NCI-H1417 (cell line): ENCODE measurements around the gene PEMT.
A peak's percentile ranks its signal among the peaks of the same experiment; 100 is the strongest.
"Not testable (repeated sequence)": the region's sequence is repeated elsewhere in the genome, so short reads cannot be mapped to it uniquely, and the experiment has no call there.

Experiments
- DNase-seq, 3 experiments: peaks; one replicate each; lab custom pipeline; 2025; lab: John Stamatoyannopoulos, UW

Gene PEMT

DNA sequence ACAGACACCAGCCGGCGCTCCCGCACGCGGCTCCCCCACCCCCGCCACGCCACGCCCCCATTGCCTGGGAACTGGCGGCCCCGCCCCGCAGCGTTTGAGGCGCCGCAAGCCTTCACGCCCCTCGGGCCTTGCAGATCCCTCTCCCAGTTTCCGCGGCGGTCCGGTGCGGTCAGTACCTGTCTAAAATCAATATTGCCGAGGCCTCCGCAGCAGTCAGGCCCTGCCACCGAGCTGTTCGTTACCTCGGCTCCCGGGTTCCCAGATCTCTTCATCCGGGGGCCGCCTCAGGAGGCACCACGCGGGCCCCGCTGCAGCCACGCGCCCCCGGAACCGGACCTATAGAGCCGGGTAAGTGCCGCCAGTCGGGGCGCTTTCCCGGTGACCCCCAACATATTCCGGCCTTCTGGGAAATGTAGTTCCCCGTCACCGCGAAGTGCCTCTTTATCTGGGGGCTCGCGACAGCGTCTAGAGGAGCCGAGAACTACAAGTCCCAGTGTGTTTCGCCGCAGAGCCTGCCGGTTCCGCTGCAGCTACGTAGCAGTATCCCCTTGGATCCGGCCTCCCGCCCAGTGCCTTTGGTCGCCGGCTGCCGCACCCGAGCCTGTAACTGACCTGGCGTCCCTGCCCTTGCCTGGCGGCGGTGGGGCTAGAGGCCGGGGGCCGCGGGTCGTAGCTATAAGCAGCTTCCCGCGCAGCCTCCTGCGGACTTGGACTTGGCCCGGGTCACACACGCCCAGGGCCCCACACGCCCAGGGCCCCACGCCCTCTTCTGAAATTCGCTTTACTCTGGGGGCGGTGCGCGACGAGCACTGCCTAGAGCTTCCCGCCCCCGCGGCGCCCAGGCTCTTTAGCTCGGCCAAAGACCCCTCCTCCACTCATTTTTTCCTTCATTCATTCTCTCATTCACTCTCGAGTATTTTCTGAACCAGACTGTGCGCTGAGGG is at the start of gene PEMT:
PEMT (minus strand) TSS at position 354 of the 944 bp plus-strand sequence; CDS start at position 272, 82 bp downstream.
- DNase-seq, result peak; percentile 89 to 97 (median 92)

DNA sequence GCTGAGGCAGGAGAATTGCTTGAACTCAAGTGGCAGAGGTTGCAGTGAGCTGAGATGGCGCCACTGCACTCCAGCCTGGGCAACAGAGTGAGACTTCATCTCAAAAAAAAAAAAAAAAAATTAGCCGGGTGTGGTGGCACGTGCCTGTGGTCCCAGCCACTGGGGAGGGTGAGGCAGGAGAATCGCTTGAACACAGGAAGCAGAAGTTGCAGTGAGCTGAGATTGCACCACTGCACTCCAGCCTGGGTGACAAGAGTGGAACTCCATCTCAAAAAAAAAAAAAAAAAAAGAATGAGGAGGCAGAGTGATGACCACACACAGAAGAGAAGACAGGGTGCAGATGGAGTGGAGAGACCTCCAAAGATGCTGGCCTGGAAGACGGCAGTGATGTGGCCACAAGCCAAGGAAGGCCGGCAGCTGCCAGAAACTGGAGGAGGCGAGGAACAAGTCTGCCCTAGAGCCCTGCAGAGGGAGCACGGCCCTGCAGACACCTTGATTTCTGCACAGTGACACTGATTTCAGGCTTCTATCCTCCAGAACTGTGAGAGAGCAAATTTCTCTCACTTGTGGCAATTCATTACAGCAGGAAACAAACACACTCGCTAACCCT is 48.3 kb upstream of the PEMT start:
- not testable (repeated sequence) for DNase-seq

GRCh38 chr17:17638467-17638866 is 47.0 kb upstream of the PEMT start:
- DNase-seq, result no peak

- no peak for DNase-seq
Observed at GRCh38 chr17:17636272-17636885, 44.9 kb upstream of the PEMT start.

GRCh38 chr17:17635537-17636271 is 44.2 kb upstream of the PEMT start:
- DNase-seq, result not testable (repeated sequence)

- DNase-seq, result no peak
Observed at GRCh38 chr17:17635126-17635525, 43.6 kb upstream of the PEMT start.

GRCh38 chr17:17633310-17633709 is 41.8 kb upstream of the PEMT start:
- no peak for DNase-seq

GRCh38 chr17:17632690-17633089 is 41.2 kb upstream of the PEMT start:
- not testable (repeated sequence) for DNase-seq

GRCh38 chr17:17628388-17629008 is 37.0 kb upstream of the PEMT start:
- peak in 1 of 3 experiments; percentile 45 for DNase-seq

- DNase-seq, result no peak
Observed at GRCh38 chr17:17626840-17627239, 35.3 kb upstream of the PEMT start.

- peak in 2 of 3 experiments; percentile 65 to 83 for DNase-seq
Observed at GRCh38 chr17:17626151-17626805, 34.8 kb upstream of the PEMT start.

DNA sequence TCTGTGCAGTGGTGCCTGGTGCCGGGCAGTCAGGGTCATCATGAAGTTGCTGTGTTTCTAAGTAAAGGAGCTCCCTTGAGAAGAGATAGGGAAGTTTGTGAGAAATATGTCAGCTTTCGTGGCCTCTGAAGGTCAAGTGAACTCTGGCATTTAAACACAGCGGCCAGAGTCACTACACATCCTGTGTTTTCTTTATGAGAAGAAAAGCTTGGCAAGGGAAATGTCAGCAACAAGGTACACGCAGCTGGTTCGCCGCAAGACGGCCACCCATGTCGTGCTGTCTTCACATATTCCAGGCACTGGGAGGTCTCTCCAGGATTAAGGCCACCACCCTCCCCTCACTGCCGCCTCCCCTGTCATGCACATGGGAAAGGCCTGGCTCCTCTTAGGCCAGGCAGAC is 33.2 kb upstream of the PEMT start:
- DNase-seq, result no peak

GRCh38 chr17:17623904-17624303 is 32.4 kb upstream of the PEMT start:
- no peak for DNase-seq

DNA sequence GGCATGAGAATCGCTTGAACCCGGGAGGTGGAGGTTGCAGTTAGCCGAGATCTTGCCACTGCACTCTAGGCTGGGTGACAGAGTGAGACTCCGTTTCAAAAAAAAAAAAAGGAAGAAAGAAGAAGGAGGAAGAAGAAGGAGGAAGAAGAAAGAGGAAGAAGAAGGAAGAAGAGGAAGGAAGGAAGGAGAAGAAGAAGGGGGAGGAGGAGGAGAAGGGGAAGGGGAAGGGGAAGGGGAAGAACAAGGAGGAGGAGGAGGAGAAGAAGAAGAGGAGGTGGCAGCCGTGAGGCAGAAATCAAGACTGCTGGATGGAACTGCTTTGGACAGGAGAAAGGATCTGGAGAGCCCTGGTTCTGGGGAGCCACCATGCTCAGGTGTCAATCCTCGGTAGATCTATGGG is 29.7 kb upstream of the PEMT start:
- no peak for DNase-seq

DNA sequence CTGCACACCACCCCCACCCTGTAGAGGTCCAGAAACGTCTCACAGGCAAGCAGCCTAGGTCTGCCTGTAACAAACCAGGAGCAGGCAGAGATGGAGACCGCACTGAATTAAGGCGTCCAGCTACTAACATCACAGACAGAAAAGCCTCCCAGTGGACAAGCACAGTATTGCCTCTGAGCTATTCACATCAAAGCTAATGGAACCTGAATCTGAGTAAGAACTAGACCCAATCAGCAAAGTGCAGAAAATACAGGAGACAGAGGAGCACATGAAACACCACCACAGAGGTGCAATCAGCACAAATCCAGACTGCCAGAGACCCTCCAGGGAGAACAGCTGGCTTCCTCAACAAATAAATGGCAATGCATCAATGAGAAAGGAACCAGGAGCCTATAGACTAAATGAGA is 22.2 kb upstream of the PEMT start:
- peak; percentile 24 to 61 (median 59) for DNase-seq

DNA sequence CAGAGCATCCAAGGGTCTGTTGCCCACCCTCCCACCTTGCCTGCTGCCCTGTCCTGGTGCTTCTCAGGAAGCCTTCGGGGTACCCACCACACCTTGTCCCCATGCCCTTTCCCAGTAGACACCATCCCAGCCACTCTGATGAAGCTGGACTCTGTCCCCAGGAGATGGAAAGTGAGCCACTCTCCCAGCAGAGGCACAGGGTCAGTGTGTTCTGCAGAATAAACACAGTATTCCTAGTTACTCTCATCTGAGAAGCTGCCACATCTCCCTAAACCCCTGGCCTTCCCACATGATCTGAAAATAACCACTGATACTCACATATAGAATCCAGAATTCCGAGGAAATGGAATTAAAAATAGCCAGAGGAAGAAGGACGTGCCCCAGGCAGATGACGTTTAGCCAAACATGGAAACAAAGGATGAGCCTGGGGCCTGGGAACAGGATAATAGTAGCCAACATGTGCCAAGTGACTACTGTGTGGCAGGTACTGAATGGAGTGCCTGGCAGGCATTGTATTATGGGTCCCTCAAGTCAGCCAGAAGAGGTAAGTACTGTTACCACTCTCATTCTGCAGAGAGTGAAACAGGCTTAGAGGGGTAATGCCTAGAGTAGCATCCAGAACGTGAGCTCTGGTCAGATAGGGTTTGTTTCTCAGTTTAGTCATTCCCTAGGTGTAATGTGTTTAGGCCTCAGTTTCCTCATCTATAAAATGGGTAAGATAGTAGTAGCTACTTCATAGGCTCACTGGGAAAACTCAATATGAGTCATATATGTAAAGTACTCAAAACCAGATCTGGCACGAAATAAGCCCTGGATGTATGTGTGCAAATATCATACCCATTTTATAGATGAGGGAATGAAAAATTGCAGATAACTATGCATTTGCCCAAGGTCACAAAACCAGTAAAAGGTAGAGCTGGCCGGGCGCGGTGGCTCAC is 20.8 kb upstream of the PEMT start:
- no peak for DNase-seq

DNA sequence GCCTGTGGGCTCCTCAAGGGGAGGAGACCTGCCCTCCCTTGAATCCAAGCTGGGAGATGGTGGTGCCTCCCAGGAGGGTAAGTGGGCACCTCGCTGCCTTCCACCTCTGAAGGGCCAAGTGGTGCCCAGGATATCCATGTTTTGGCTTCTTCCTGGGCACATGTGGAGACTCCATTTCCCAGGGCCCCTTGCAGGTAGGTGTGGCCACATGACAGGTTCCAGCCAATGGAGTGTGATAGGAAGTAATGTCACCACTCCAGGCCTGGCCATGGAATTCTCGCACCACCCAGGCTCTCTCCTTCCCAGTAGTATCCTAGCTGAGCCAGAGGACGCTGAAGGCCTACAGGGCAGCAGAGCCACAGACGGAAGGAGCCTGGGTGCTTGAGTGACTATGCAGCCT is 17.6 kb upstream of the PEMT start:
- DNase-seq, result no peak

GRCh38 chr17:17606416-17607000 is 15.0 kb upstream of the PEMT start:
- DNase-seq, result peak in 2 of 3 experiments; percentile 16 to 40

GRCh38 chr17:17605729-17606088 is 14.2 kb upstream of the PEMT start:
- no peak for DNase-seq
